ENCODE results near the gene ULK4. TPM values are rescaled to one million over a fixed set of nuclear protein-coding genes. Genes with fewer than 3 reads are reported as not detected.
A peak's percentile ranks its signal among the peaks of the same experiment; 100 is the strongest.

The ULK4 gene
- total and polyA plus RNA-seq, 12 donors, result 1.6 to 24.5 (median 6.9) TPM

DNA sequence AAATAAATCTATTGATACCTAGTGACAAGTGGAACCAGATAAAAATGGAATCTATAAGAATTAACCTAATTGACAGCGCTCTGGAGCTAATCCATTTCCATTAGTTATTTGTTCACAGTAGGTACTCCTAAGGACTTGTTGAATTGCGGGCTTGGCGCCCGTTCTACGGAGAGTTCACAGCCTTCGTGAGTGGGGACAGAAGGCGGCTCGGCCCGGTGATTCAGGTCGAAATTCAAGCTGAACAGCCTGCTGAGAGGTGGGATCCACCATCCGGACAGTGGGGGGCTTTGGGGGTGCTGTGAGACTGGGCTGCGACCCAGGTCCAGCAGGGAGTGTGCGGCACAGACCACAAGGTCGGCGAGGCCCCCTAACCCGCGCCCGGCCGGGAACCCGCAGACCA, 763.4 kb downstream of the ULK4 start:
- H3K36me3 ChIP-seq (replicated peaks in 1 of 2), result no peaks in the 10 kb centered on the region
- intact Hi-C loops (cut with DNase I), result loop anchor here in 1 of 2 donors (10.0 kb wide), 1 partner anchor 614 kb away; no protein-coding TSS in a partner anchor

DNA sequence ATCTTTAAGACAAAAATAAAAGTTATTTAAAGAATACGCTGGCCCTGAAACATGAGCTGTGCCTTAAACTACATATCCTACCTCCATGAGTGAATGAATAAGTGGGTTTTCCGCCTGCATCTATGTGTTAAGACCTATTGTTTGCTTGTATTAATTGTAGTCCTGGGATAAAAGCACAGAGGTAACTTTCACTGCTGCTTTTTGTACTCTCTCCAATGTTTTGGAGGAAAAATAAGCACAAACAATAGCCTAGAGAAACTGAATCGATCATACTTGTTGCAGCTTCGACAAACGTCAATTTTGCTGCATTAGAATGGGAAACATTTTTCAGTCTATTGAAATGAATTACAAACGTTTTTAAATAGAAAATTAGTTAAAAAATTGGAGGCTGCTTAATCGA, 763.9 kb downstream of the ULK4 start:
- intact Hi-C loops (cut with DNase I), result loop anchor here in 1 of 2 donors (10.0 kb wide), 1 partner anchor 613 kb away; no protein-coding TSS in a partner anchor
- WGBS, 4 donors, result 82 to 85% (median 82%) methylated on average over 7 of the region's 7 CpGs
- H3K27ac ChIP-seq, result no peak overlapping the region

More for the DNA sequence above, 763.4 kb downstream of the ULK4 start:
- no peaks in the 10 kb centered on the region for H3K27me3 ChIP-seq
- TF ChIP-seq, protein P1, sequence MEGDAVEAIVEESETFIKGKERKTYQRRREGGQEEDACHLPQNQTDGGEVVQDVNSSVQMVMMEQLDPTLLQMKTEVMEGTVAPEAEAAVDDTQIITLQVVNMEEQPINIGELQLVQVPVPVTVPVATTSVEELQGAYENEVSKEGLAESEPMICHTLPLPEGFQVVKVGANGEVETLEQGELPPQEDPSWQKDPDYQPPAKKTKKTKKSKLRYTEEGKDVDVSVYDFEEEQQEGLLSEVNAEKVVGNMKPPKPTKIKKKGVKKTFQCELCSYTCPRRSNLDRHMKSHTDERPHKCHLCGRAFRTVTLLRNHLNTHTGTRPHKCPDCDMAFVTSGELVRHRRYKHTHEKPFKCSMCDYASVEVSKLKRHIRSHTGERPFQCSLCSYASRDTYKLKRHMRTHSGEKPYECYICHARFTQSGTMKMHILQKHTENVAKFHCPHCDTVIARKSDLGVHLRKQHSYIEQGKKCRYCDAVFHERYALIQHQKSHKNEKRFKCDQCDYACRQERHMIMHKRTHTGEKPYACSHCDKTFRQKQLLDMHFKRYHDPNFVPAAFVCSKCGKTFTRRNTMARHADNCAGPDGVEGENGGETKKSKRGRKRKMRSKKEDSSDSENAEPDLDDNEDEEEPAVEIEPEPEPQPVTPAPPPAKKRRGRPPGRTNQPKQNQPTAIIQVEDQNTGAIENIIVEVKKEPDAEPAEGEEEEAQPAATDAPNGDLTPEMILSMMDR (IDR thresholded peaks at IDR 0.05), result no peak
- no peak for TF ChIP-seq POLR2A (IDR thresholded peaks at IDR 0.05)
- peak overlapping the region in 4 of 5 donors; percentile 94 to 99 (median 97) for H3K27ac ChIP-seq
- DNase-seq, result peak in 6 of 7 donors; percentile 24 to 65 (median 38)
- 13 to 28% (median 17%) methylated on average over 6 to 20 of the region's 20 CpGs for WGBS, 4 donors
- peaks cover 16 to 26% of the 10 kb centered on the region in 2 donors for H3K4me1 ChIP-seq (replicated peaks in 1 of 2)
- H3K4me3 ChIP-seq, result peak overlapping the region; percentile 42 to 99 (median 72)
- H3K9me3 ChIP-seq (replicated peaks in 1 of 3), result no peaks in the 10 kb centered on the region

More for the DNA sequence above, 763.9 kb downstream of the ULK4 start:
- no peak for DNase-seq
- H3K36me3 ChIP-seq (replicated peaks in 1 of 2), result no peaks in the 10 kb centered on the region
- TF ChIP-seq, protein P1 (IDR thresholded peaks at IDR 0.05), result no peak
- TF ChIP-seq POLR2A (IDR thresholded peaks at IDR 0.05), result no peak
- H3K27me3 ChIP-seq, result no peaks in the 10 kb centered on the region
- H3K4me3 ChIP-seq, result no peak overlapping the region
- no peaks in the 10 kb centered on the region for H3K9me3 ChIP-seq (replicated peaks in 1 of 3)
- H3K4me1 ChIP-seq (replicated peaks in 1 of 2), result peaks cover 16 to 22% of the 10 kb centered on the region in 2 donors

Small RNA genes lying within 50 kb of the gene (small RNA-seq; reads per million reads assigned to genes)
- gene ATP6V0E1P2, result 0 reads per million in 2 donors
- gene RF00019, result 0 reads per million in 2 donors
- 0 reads per million in 2 donors for gene RF00096
- 0 reads per million in 2 donors for gene RF00602

Other genes with a start within 250 kb of the ULK4 start
- 10 to 100 TPM; 24.6 to 38.1 (median 26.5) TPM for gene TRAK1, start 129.3 kb upstream of the ULK4 start, total RNA-seq
- 10 to 100 TPM; 13.1 to 20.1 (median 18.7) TPM for gene TRAK1, start 129.3 kb upstream of the ULK4 start, polyA plus RNA-seq